ENCODE results near the gene NME5. TPM values are rescaled to one million over a fixed set of nuclear protein-coding genes. Genes with fewer than 3 reads are reported as not detected.

NME5 gene
- total RNA-seq, 1 donor from 2014 or later: not detected

- Mint-ChIP-seq H3K4me1 (peaks cover 8% of the 10 kb centered on the region), H3K27me3 (peaks cover 8% of the 10 kb centered on the region), H3K27ac (no peak overlapping the region), H3K4me3 (no peak overlapping the region), H3K9me3 (no peaks in the 10 kb centered on the region), H3K36me3 (ENCODE audit: low read depth) (no peaks in the 10 kb centered on the region)
- POLR2A ChIA-PET: no interaction called here
- CTCF ChIA-PET: interaction anchor here (1.0 to 1.3 kb wide), 4 partner anchors 63 to 511 kb away, joined by 3 to 4 read pairs (median 4); no protein-coding TSS in a partner anchor
- no peak for TF ChIP-seq CTCF (IDR thresholded peaks at IDR 0.05)
- DNase-seq (no peak), ATAC-seq (ENCODE audit: low read depth) (no peak)
- intact Hi-C loops (cut with micrococcal nuclease): no loop called here
Measured at GRCh38 chr5:138140268-138140667, 1.0 kb upstream of the NME5 start.

GRCh38 chr5:138139781-138140090, 508 bp upstream of the NME5 start:
- H3K27me3 Mint-ChIP-seq: peaks cover 8% of the 10 kb centered on the region
- ChIA-PET CTCF (interaction anchor here (1.0 to 1.3 kb wide), 4 partner anchors 62 to 510 kb away, joined by 3 to 4 read pairs (median 4); no protein-coding TSS in a partner anchor), POLR2A (no interaction called here)
- H3K27ac Mint-ChIP-seq: no peak overlapping the region
- ATAC-seq (ENCODE audit: low read depth) (no peak), DNase-seq (no peak)
- H3K4me3 Mint-ChIP-seq: no peak overlapping the region
- intact Hi-C loops (cut with micrococcal nuclease): no loop called here
- no peak for TF ChIP-seq CTCF (IDR thresholded peaks at IDR 0.05)
- H3K36me3 Mint-ChIP-seq (ENCODE audit: low read depth): no peaks in the 10 kb centered on the region
- H3K9me3 Mint-ChIP-seq: no peaks in the 10 kb centered on the region
- peaks cover 8% of the 10 kb centered on the region for H3K4me1 Mint-ChIP-seq

- intact Hi-C loops (cut with micrococcal nuclease): no loop called here
- Mint-ChIP-seq H3K27ac (no peak overlapping the region), H3K4me3 (no peak overlapping the region), H3K27me3 (peaks cover 9% of the 10 kb centered on the region), H3K36me3 (ENCODE audit: low read depth) (no peaks in the 10 kb centered on the region), H3K4me1 (peaks cover 3% of the 10 kb centered on the region), H3K9me3 (no peaks in the 10 kb centered on the region)
- CTCF ChIA-PET: interaction anchor here (0.6 to 8.0 kb wide), 9 partner anchors 16 to 670 kb away, joined by 3 to 123 read pairs (median 7); no protein-coding TSS in a partner anchor
- TF ChIP-seq CTCF (IDR thresholded peaks at IDR 0.05): no peak
- DNase-seq: no peak
- POLR2A ChIA-PET: interaction anchor here (1.5 kb wide), 1 partner anchor 55 kb away, joined by 5 read pairs; no protein-coding TSS in a partner anchor
- ATAC-seq (ENCODE audit: low read depth): no peak
Measured at GRCh38 chr5:138132543-138132942, 6.7 kb downstream of the NME5 start.

GRCh38 chr5:138129347-138129746, 9.9 kb downstream of the NME5 start:
- intact Hi-C loops (cut with micrococcal nuclease): no loop called here
- no peaks in the 10 kb centered on the region for H3K36me3 Mint-ChIP-seq (ENCODE audit: low read depth)
- no peak overlapping the region for H3K4me3 Mint-ChIP-seq
- peaks cover 3% of the 10 kb centered on the region for H3K27me3 Mint-ChIP-seq
- H3K9me3 Mint-ChIP-seq: no peaks in the 10 kb centered on the region
- H3K4me1 Mint-ChIP-seq: peaks cover 3% of the 10 kb centered on the region
- no peak overlapping the region for H3K27ac Mint-ChIP-seq
- ChIA-PET POLR2A (no interaction called here), CTCF (interaction anchor here (8.0 kb wide), 1 partner anchor 50 kb away, joined by 123 read pairs; no protein-coding TSS in a partner anchor)
- no peak for ATAC-seq (ENCODE audit: low read depth)
- no peak for DNase-seq
- TF ChIP-seq CTCF (IDR thresholded peaks at IDR 0.05): no peak

GRCh38 chr5:138128334-138128733, 10.9 kb downstream of the NME5 start:
- ChIA-PET CTCF (interaction anchor here (8.0 kb wide), 1 partner anchor 49 kb away, joined by 123 read pairs; no protein-coding TSS in a partner anchor), POLR2A (no interaction called here)
- Mint-ChIP-seq H3K36me3 (ENCODE audit: low read depth) (no peaks in the 10 kb centered on the region), H3K27me3 (peaks cover 3% of the 10 kb centered on the region), H3K4me1 (peaks cover 3% of the 10 kb centered on the region), H3K9me3 (no peaks in the 10 kb centered on the region), H3K4me3 (no peak overlapping the region), H3K27ac (no peak overlapping the region)
- TF ChIP-seq CTCF (IDR thresholded peaks at IDR 0.05): no peak
- intact Hi-C loops (cut with micrococcal nuclease): no loop called here
- ATAC-seq (ENCODE audit: low read depth) (no peak), DNase-seq (no peak)
